UCSD-AML1 (cell line): ENCODE results near the gene STX16.
"Not testable (repeated sequence)": the region's sequence is repeated elsewhere in the genome, so short reads cannot be mapped to it uniquely, and the experiment has no call there.

ENCODE experiments used
- DNase-seq: peaks from one replicate; lab custom pipeline; 2025; ENCODE audit not compliant: unreplicated experiment; lab: John Stamatoyannopoulos, UW

Gene STX16

GRCh38 chr20:58719971-58720371 is 68.9 kb downstream of the STX16 start:
- no peak for DNase-seq

GRCh38 chr20:58720890-58721289 is 69.8 kb downstream of the STX16 start:
- DNase-seq, result no peak

- DNase-seq, result no peak
Observed at GRCh38 chr20:58721951-58722778, 71.1 kb downstream of the STX16 start.

GRCh38 chr20:58722877-58723627 is 72.0 kb downstream of the STX16 start:
- no peak for DNase-seq

- DNase-seq, result no peak
Observed at GRCh38 chr20:58723628-58723984, 72.5 kb downstream of the STX16 start.

- not testable (repeated sequence) for DNase-seq
Observed at GRCh38 chr20:58726156-58726555, 75.1 kb downstream of the STX16 start.
